ENCODE measurements around the gene DACT1.

DACT1 gene

GRCh38 chr14:58671024-58671423 is 33.3 kb downstream of the DACT1 start:
- no peaks in the 10 kb centered on the region for H3K9me3 ChIP-seq (replicated peaks; ENCODE audit: low read length)
- no peak overlapping the region for H3K9ac ChIP-seq (ENCODE audit: low read depth, low read length)
- H3K4me2 ChIP-seq (ENCODE audit: low read length), result no peak overlapping the region
- H3K36me3 ChIP-seq (ENCODE audit: insufficient read depth, low read length), result no peaks in the 10 kb centered on the region
- no peaks in the 10 kb centered on the region for H3K27me3 ChIP-seq (ENCODE audit: control insufficient read depth, insufficient read depth, low read length)
- no peak overlapping the region for H3K4me3 ChIP-seq (ENCODE audit: low read length)
- no peaks in the 10 kb centered on the region for H3K4me1 ChIP-seq (ENCODE audit: control insufficient read depth, insufficient read depth, low read length)

- Histone ChIP-seq H3K9ac (ENCODE audit: low read depth, low read length) (no peak overlapping the region), H3K27me3 (ENCODE audit: control insufficient read depth, insufficient read depth, low read length) (no peaks in the 10 kb centered on the region), H3K4me1 (ENCODE audit: control insufficient read depth, insufficient read depth, low read length) (no peaks in the 10 kb centered on the region), H3K4me3 (ENCODE audit: low read length) (no peak overlapping the region), H3K36me3 (ENCODE audit: insufficient read depth, low read length) (no peaks in the 10 kb centered on the region), H3K9me3 (replicated peaks; ENCODE audit: low read length) (no peaks in the 10 kb centered on the region), H3K4me2 (ENCODE audit: low read length) (no peak overlapping the region)
Measured at GRCh38 chr14:58671436-58671835, 33.7 kb downstream of the DACT1 start.

DNA sequence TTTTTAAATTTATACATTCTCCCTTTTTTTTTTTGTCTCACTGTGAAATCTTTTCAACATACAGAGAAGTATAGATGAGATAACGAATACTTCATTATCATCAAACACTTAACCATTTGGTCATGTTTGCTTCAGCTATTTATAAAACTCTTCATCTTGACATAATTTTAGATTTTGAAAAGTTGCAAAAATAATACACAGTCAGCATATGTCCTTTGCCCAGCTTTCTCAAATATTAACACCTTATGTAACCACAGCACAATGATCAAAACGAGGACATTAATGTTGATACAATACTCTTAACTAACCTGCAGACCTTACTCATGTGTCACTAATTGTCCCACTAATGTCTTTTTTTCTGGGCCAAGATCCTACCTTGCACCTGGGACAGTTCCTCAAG is 36.0 kb downstream of the DACT1 start:
- Histone ChIP-seq H3K9ac (ENCODE audit: low read depth, low read length) (no peak overlapping the region), H3K4me1 (ENCODE audit: control insufficient read depth, insufficient read depth, low read length) (no peaks in the 10 kb centered on the region), H3K4me3 (ENCODE audit: low read length) (no peak overlapping the region), H3K36me3 (ENCODE audit: insufficient read depth, low read length) (no peaks in the 10 kb centered on the region), H3K9me3 (replicated peaks; ENCODE audit: low read length) (no peaks in the 10 kb centered on the region), H3K27me3 (ENCODE audit: control insufficient read depth, insufficient read depth, low read length) (no peaks in the 10 kb centered on the region), H3K4me2 (ENCODE audit: low read length) (no peak overlapping the region)

DNA sequence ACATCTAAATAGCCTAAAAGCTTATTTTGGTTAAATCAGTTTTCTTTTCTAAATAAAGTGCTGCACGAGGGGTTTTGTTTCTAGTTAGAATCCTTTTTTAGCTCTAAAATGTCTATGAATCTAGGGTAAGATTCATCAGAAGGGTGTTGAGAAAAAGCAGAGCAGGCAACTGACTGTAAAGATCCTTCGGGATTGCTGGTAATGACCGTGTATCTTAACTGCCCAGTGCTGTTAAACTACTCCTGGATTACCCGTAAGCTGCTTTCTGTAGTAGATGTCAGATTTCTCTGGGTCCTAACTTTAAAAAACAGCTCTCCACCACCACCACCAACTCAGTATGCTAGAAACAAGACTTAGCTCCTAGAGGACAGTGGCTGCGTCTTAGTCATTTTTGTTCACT is 39.2 kb downstream of the DACT1 start:
- Histone ChIP-seq H3K9me3 (replicated peaks; ENCODE audit: low read length) (no peaks in the 10 kb centered on the region), H3K4me2 (ENCODE audit: low read length) (no peak overlapping the region), H3K9ac (ENCODE audit: low read depth, low read length) (no peak overlapping the region), H3K27me3 (ENCODE audit: control insufficient read depth, insufficient read depth, low read length) (no peaks in the 10 kb centered on the region), H3K36me3 (ENCODE audit: insufficient read depth, low read length) (no peaks in the 10 kb centered on the region), H3K4me3 (ENCODE audit: low read length) (no peak overlapping the region), H3K4me1 (ENCODE audit: control insufficient read depth, insufficient read depth, low read length) (no peaks in the 10 kb centered on the region)

DNA sequence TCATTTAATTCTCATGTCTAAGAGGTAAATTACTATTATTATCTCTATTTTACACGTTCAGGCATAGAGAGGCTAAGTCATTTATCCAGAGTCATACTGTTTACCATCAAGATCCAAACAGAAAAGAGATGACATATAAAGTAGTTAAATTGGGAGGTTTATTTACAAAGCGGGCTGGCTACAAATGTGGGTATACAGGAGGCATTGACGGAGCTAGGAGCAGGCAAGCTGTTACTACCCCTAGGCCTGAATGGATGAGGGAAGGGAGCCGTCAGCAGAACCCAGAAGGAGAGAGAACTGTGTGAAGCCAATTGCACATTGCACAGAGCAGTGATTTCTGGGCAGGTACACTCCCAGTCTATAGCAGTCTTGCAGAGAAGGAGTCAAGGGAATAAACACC is 39.8 kb downstream of the DACT1 start:
- no peaks in the 10 kb centered on the region for H3K4me1 ChIP-seq (ENCODE audit: control insufficient read depth, insufficient read depth, low read length)
- no peaks in the 10 kb centered on the region for H3K9me3 ChIP-seq (replicated peaks; ENCODE audit: low read length)
- H3K36me3 ChIP-seq (ENCODE audit: insufficient read depth, low read length), result no peaks in the 10 kb centered on the region

GRCh38 chr14:58677996-58678395 is 40.2 kb downstream of the DACT1 start:
- H3K36me3 ChIP-seq (ENCODE audit: insufficient read depth, low read length), result no peaks in the 10 kb centered on the region
- no peaks in the 10 kb centered on the region for H3K9me3 ChIP-seq (replicated peaks; ENCODE audit: low read length)
- H3K4me1 ChIP-seq (ENCODE audit: control insufficient read depth, insufficient read depth, low read length), result no peaks in the 10 kb centered on the region
- no peaks in the 10 kb centered on the region for H3K27me3 ChIP-seq (ENCODE audit: control insufficient read depth, insufficient read depth, low read length)
- no peak overlapping the region for H3K9ac ChIP-seq (ENCODE audit: low read depth, low read length)
- no peak overlapping the region for H3K4me3 ChIP-seq (ENCODE audit: low read length)
- no peak overlapping the region for H3K4me2 ChIP-seq (ENCODE audit: low read length)

More for the DNA sequence above, 39.8 kb downstream of the DACT1 start:
- H3K27me3 ChIP-seq (ENCODE audit: control insufficient read depth, insufficient read depth, low read length), result no peaks in the 10 kb centered on the region
- H3K4me3 ChIP-seq (ENCODE audit: low read length), result no peak overlapping the region
- no peak overlapping the region for H3K4me2 ChIP-seq (ENCODE audit: low read length)
- no peak overlapping the region for H3K9ac ChIP-seq (ENCODE audit: low read depth, low read length)

DNA sequence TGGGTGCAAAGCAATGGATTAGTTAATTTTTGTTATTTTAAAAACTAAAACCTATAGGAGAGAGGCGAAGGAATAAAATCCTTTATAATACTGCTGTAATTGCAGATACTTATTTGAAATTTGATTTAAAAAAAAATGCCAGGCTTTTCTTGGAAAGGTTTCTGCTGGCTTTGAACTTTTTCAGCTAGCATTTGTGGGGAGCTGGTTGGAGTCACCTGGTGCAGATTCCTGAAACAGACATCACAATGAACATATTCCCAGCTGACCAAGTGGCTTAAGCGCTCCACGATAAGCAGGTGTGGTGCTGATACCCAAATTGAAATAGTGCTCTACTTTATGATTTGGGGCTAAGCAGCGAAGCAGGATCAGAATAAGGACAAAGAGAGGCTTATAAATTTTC is 42.9 kb downstream of the DACT1 start:
- H3K9ac ChIP-seq (ENCODE audit: low read depth, low read length), result no peak overlapping the region
- no peaks in the 10 kb centered on the region for H3K27me3 ChIP-seq (ENCODE audit: control insufficient read depth, insufficient read depth, low read length)
- no peaks in the 10 kb centered on the region for H3K4me1 ChIP-seq (ENCODE audit: control insufficient read depth, insufficient read depth, low read length)
- no peak overlapping the region for H3K4me2 ChIP-seq (ENCODE audit: low read length)
- H3K9me3 ChIP-seq (replicated peaks; ENCODE audit: low read length), result no peaks in the 10 kb centered on the region
- H3K4me3 ChIP-seq (ENCODE audit: low read length), result no peak overlapping the region
- no peaks in the 10 kb centered on the region for H3K36me3 ChIP-seq (ENCODE audit: insufficient read depth, low read length)

DNA sequence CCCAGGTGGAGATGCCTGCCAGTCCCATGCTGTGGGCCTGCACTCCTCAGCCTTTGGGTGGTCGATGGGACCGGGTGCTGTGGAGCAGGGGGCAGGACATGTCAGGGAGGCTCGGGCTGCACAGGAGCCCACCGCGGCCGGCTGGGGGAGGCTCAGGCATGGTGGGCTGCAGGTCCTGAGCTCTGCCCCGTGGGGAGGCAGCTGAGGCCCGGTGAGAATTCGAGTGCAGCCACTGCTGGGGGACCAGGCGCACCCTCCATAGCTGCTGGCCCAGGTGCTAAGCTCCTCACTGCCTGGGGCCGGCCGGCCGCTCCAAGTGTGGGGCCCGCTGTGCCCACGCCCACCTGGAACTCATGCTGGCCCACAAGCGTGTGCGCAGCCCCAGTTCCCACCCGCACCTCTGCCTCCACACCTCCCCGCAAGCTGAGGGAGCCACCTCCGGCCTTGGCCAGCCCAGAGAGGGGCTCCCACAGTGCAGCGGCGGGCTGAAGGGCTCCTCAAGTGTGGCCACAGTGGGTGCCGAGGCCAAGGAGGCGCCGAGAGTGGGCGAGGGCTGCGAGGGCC is 49.6 kb downstream of the DACT1 start:
- Histone ChIP-seq H3K4me1 (ENCODE audit: control insufficient read depth, insufficient read depth, low read length) (no peaks in the 10 kb centered on the region), H3K27me3 (ENCODE audit: control insufficient read depth, insufficient read depth, low read length) (no peaks in the 10 kb centered on the region), H3K36me3 (ENCODE audit: insufficient read depth, low read length) (no peaks in the 10 kb centered on the region), H3K4me2 (ENCODE audit: low read length) (no peak overlapping the region), H3K4me3 (ENCODE audit: low read length) (no peak overlapping the region), H3K9me3 (replicated peaks; ENCODE audit: low read length) (no peaks in the 10 kb centered on the region), H3K9ac (ENCODE audit: low read depth, low read length) (no peak overlapping the region)

- H3K4me2 ChIP-seq (ENCODE audit: low read length), result no peak overlapping the region
- H3K4me3 ChIP-seq (ENCODE audit: low read length), result no peak overlapping the region
- no peaks in the 10 kb centered on the region for H3K9me3 ChIP-seq (replicated peaks; ENCODE audit: low read length)
- H3K4me1 ChIP-seq (ENCODE audit: control insufficient read depth, insufficient read depth, low read length), result no peaks in the 10 kb centered on the region
- H3K36me3 ChIP-seq (ENCODE audit: insufficient read depth, low read length), result no peaks in the 10 kb centered on the region
- no peaks in the 10 kb centered on the region for H3K27me3 ChIP-seq (ENCODE audit: control insufficient read depth, insufficient read depth, low read length)
- no peak overlapping the region for H3K9ac ChIP-seq (ENCODE audit: low read depth, low read length)
Measured at GRCh38 chr14:58690801-58691516, 53.2 kb downstream of the DACT1 start.

DNA sequence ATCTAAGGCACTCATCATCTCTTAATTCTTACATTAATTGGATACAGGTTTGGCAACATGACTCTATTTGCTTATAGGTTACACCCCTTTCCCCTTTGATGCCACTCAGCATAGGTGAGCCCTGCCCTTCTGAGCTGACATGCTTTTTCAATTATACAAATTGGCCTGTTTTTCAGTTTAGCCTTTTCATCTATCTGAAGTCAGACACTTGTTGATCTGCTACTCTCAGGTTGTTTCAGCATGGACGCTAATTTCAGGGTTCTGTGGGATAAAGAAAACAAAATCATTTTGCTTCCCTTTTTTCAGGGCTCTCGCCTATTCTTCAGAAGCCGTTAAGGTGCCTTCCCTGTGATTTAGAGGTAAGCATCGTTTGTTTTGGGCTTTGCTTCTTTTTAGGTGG is 55.3 kb downstream of the DACT1 start:
- Histone ChIP-seq H3K27me3 (ENCODE audit: control insufficient read depth, insufficient read depth, low read length) (no peaks in the 10 kb centered on the region), H3K9me3 (replicated peaks; ENCODE audit: low read length) (no peaks in the 10 kb centered on the region), H3K4me2 (ENCODE audit: low read length) (no peak overlapping the region), H3K4me1 (ENCODE audit: control insufficient read depth, insufficient read depth, low read length) (no peaks in the 10 kb centered on the region), H3K9ac (ENCODE audit: low read depth, low read length) (no peak overlapping the region), H3K36me3 (ENCODE audit: insufficient read depth, low read length) (no peaks in the 10 kb centered on the region), H3K4me3 (ENCODE audit: low read length) (no peak overlapping the region)

DNA sequence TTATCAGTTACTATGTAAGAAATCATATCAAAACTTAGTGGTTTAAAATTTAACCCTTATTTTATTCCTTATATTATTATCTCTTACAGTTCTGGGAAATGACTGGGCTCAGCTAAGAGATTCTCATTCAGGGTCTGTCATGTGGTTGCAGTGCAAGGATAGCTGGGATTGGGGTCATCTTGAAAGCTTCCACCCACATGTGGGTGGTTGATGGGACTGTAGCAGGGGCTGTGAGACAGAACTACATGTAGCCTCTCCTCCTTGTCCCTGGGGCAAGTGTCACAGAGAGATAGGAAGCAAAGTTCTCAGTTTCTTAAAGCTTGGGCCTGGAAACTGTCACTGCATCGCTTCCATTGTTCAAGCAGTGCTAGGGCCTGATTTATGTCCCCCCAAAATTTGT is 57.8 kb downstream of the DACT1 start:
- Histone ChIP-seq H3K9ac (ENCODE audit: low read depth, low read length) (no peak overlapping the region), H3K4me2 (ENCODE audit: low read length) (no peak overlapping the region), H3K4me1 (ENCODE audit: control insufficient read depth, insufficient read depth, low read length) (no peaks in the 10 kb centered on the region), H3K27me3 (ENCODE audit: control insufficient read depth, insufficient read depth, low read length) (no peaks in the 10 kb centered on the region), H3K4me3 (ENCODE audit: low read length) (no peak overlapping the region), H3K9me3 (replicated peaks; ENCODE audit: low read length) (no peaks in the 10 kb centered on the region), H3K36me3 (ENCODE audit: insufficient read depth, low read length) (no peaks in the 10 kb centered on the region)

DNA sequence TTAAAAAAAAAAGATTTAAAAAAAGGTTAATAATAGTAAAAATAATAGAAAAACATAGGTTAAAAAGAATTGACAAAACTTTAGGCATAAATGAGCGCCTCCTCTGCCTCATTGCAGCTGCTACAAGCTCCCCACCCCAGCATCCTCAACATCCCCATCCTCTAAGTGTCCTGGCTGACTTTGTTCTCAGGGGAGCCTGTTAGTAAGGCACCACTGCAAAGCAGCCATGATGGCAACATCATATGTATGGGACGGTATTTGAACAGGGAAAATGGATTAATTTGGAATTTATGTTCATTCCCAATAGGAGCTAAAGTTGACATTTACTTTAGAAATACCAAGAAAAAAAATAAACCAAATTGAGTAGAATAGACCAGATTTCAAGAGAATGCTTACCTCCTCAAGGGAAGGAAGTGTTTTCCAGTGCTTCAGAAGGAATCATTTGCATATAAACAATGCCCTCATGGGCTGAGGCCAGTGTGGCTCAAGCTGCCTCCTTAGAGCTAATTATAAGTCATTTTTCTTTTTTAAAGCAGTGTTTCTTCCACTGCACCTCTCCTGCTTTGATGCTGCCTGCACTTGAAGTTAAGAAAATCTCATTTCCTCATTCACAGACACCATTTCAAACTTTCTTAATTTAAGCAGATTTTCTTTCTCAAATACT is 59.6 kb downstream of the DACT1 start:
- Histone ChIP-seq H3K27me3 (ENCODE audit: control insufficient read depth, insufficient read depth, low read length) (no peaks in the 10 kb centered on the region), H3K36me3 (ENCODE audit: insufficient read depth, low read length) (no peaks in the 10 kb centered on the region), H3K9me3 (replicated peaks; ENCODE audit: low read length) (no peaks in the 10 kb centered on the region), H3K4me1 (ENCODE audit: control insufficient read depth, insufficient read depth, low read length) (no peaks in the 10 kb centered on the region), H3K9ac (ENCODE audit: low read depth, low read length) (no peak overlapping the region), H3K4me3 (ENCODE audit: low read length) (no peak overlapping the region), H3K4me2 (ENCODE audit: low read length) (no peak overlapping the region)

All from skeletal muscle satellite cell (primary cell).